ENCODE measurements around the gene INO80B.

- TF ChIP-seq REST (IDR thresholded peaks at IDR 0.05; ENCODE audit: insufficient read depth in 1 of 2, low read depth in 2 of 2, low read length in 2 of 2) (no peak), SIN3A (IDR thresholded peaks at IDR 0.05; ENCODE audit: borderline replicate concordance, insufficient read depth, low read length) (no peak), POLR2AphosphoS5 (IDR thresholded peaks at IDR 0.05; ENCODE audit: low read depth, low read length) (no peak)
Measured at GRCh38 chr2:74497777-74498499, 43.1 kb downstream of the INO80B start.

Data from PFSK-1 (cell line).